ENCODE data around the gene FRYL.

DNA sequence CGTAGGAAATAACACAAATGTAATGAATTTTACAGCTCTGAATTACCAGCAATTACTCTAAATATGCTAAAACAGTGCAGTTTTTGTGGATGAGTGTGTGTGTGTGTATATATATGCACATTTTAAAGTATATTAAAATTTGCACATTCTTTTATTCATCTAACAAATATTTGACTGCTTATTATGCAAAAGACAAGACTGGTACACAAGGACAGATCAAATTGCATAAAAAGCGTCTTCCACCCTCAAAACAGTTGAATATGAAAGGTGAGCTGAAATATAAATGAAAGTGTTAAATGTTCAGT lies 276.1 kb downstream of the FRYL start:
- TF ChIP-seq GATA2 (IDR thresholded peaks at IDR 0.05; ENCODE audit: low read depth, low read length) (no peak), GATA3 (IDR thresholded peaks at IDR 0.05; ENCODE audit: low read depth, low read length) (no peak)
